Heart left ventricle (tissue), 16 donors: ENCODE results near the gene TNS1. TPM values are rescaled to one million over a fixed set of nuclear protein-coding genes. Genes with fewer than 3 reads are reported as not detected.

Experiments
- ATAC-seq, 4 donors: fragments of 200-7000 bp; cut with Tn5 transposase; one replicate each; pipeline ENCODE4 v1.9.1; 2020 to 2022; ENCODE audit warnings: moderate library complexity in 4 of 4, mild to moderate bottlenecking in 3 of 4, moderate number of reproducible peaks in 1 of 4
- DNase-seq, 5 donors: peaks; one replicate each; pipeline ENCODE4 v3.0.0-alpha.2; 2020
- H3K27ac ChIP-seq, 12 donors: fragments of 200-600 bp; sonication (generic) in 4 of 12; one replicate each; pipeline versions ENCODE4 v1.5.0 to v1.8.0; 2016 to 2022; ENCODE audit warnings: mild to moderate bottlenecking in 2 of 12
- H3K27me3 ChIP-seq, 9 donors: fragments of 200-600 bp; sonication (generic) in 2 of 9; one replicate each; pipeline versions ENCODE4 v1.5.1 to v1.8.0; 2016 to 2022; ENCODE audit warnings: mild to moderate bottlenecking in 3 of 9
- H3K36me3 ChIP-seq, 9 donors: fragments of 200-600 bp; sonication (generic) in 2 of 9; one replicate each; pipeline versions ENCODE4 v1.5.0 to v1.8.0; 2018 to 2022; ENCODE audit warnings: mild to moderate bottlenecking in 2 of 9
- H3K4me1 ChIP-seq, 12 donors: fragments of 200-600 bp; sonication (generic) in 4 of 12; one replicate each; pipeline versions ENCODE4 v1.5.0 to v1.8.0; 2016 to 2022; ENCODE audit warnings: mild to moderate bottlenecking in 3 of 12
- H3K4me3 ChIP-seq, 12 donors: fragments of 200-600 bp; sonication (generic) in 4 of 12; one replicate each; pipeline versions ENCODE4 v1.5.0 to v1.8.0; 2017 to 2022; ENCODE audit warnings: mild to moderate bottlenecking in 9 of 12, moderate library complexity in 4 of 12
- H3K9me3 ChIP-seq, 12 donors: fragments of 200-600 bp; sonication (generic) in 4 of 12; one replicate each; pipeline versions ENCODE4 v1.5.0 to v1.8.0; 2016 to 2022; ENCODE audit warnings: mild to moderate bottlenecking in 1 of 12
- POLR2A ChIP-seq, 2 donors: fragments of 450-650 bp; IDR thresholded peaks; one replicate each; pipeline ENCODE4 v1.6.1; 2017; ENCODE audit warnings: antibody characterized with exemption in 2 of 2, mild to moderate bottlenecking in 2 of 2, moderate library complexity in 2 of 2
- WGBS, 4 donors: extraction: QIAGEN DNeasy Blood & Tissue Kit in 2 of 4; methylation state at CpG; one replicate each; pipeline versions ENCODE4 v1.1.5 to v1.1.7; 2013 to 2018; 5-methylcytosine and 5-hydroxymethylcytosine counted together
- intact Hi-C, 10 donors: fragments of 100-400 bp; cut with DNase I; formaldehyde crosslinking; loops; one replicate each; pipeline versions ENCODE4 v1.11.1 to v1.14.2; 2022
- polyA plus RNA-seq, 2 donors: library from polyadenylated mRNA; stranded (reverse); fragments of 200-250 nt; gene quantifications; one replicate each; pipeline ENCODE4 v1.2.3, GENCODE V29; 2013
- total RNA-seq, 9 donors: library from RNA; depleted of rRNA in 2 of 9; stranded (reverse); fragments of >200 nt in 2 of 9; fragmentation: NEBNext Ultra II Directional in 3 of 9; extraction: Animal tissue kit (Norgen Biotek cat#: 25700) in 3 of 9; gene quantifications; one replicate each; pipeline versions ENCODE4 v1.1.0 to v1.2.4, GENCODE V29; 2016 to 2023
- TF ChIP-seq, protein P1 (sequence below), 12 donors: fragments of 200-600 bp; sonication (generic) in 4 of 12; IDR thresholded peaks; one replicate each; pipeline versions ENCODE4 v1.5.0 to v1.8.0; 2018 to 2022; ENCODE audit warnings: antibody characterized with exemption in 12 of 12, mild to moderate bottlenecking in 5 of 12
- donor health status: ischemic (EF 13 %, LVEDD 7.1; RV severe dilation, severe dysfunction).
- donor health status: healthy with polysubstance abuse.
- donor health status: DM: no; HTN: yes; CAD: no.
- donor health status: DM: no; HTN: no; CAD: no.
- donor health status: ischemic (EF 25% LVEDD 6.9; RV normal size, moderate dysfunction).
- donor health status: ischemic (EF 25% LVEDD 5.7; RV mildly dilated, moderate dysfunction).
- donor health status: healthy.
- donor health status: DM: yes; HTN: yes; CAD: no.
- donor health status: ischemic (EF 35%, LVEDD 5.7; RV mildly dilated, moderate dysfunction).
- donor health status: nonischemic (EF 11% LVEDD 7.7; RV severe dilation, severe dysfunction).
- donor health status: DM: yes; HTN: yes; CAD: no.
- donor health status: PGD.
- donor health status: ischemic (EF 29% LVEDD 5.4; RV normal size, mild dysfunction).
- donor health status: nonischemic (EF 23%, LVEDD 6.1; RV moderate dilation, normal function).

The TNS1 gene
- total and polyA plus RNA-seq, 11 donors = 243 to 899 (median 669) TPM

DNA sequence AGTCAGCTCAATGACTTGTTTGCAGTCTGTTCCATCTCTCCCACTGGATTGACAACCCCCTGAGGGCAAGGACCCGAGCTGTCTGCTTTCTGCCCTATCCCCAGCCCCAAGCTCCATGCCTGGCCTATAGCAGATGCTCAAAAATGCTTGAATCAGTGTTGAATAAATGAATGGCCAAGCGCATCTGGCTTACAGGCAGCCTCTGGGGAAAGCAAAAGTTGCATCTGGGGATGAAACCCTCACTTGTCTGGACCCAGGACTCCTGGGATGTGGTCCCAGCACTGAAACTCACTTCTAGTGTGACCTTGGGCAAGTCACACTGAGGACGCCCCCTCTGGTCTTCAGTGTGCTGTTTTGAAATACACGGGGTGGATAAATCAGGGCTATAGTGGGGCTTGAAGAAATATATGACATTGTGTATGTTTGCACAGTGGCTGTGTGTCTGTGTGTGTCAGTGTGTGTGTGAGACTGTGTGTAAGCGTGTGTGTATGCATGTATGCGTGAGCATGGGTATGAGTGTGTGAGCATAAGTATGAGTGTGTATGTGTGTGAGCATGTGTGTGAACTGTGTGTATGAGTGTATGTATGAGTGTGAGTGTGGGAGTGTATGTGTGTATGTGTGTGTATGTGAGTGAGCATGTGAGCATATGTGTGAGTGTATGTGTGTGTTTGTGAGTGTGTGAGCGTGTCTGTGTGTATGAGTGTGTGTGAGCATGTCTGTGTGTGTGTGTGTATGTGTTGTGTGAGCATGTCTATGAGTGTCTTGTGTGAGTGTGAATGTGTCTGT lies 27.8 kb upstream of the TNS1 start:
- 91 to 95% (median 93%) methylated on average over 7 of the region's 7 CpGs for WGBS, 4 donors
- ATAC-seq = no peak
- TF ChIP-seq, protein P1, sequence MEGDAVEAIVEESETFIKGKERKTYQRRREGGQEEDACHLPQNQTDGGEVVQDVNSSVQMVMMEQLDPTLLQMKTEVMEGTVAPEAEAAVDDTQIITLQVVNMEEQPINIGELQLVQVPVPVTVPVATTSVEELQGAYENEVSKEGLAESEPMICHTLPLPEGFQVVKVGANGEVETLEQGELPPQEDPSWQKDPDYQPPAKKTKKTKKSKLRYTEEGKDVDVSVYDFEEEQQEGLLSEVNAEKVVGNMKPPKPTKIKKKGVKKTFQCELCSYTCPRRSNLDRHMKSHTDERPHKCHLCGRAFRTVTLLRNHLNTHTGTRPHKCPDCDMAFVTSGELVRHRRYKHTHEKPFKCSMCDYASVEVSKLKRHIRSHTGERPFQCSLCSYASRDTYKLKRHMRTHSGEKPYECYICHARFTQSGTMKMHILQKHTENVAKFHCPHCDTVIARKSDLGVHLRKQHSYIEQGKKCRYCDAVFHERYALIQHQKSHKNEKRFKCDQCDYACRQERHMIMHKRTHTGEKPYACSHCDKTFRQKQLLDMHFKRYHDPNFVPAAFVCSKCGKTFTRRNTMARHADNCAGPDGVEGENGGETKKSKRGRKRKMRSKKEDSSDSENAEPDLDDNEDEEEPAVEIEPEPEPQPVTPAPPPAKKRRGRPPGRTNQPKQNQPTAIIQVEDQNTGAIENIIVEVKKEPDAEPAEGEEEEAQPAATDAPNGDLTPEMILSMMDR (IDR thresholded peaks at IDR 0.05) = no peak
- no peak for TF ChIP-seq POLR2A (IDR thresholded peaks at IDR 0.05)
- Histone ChIP-seq H3K4me3 (no peak overlapping the region), H3K9me3 (no peaks in the 10 kb centered on the region), H3K27ac (no peak overlapping the region), H3K36me3 (no peaks in the 10 kb centered on the region), H3K4me1 (peaks cover 0 to 41% (median 15%) of the 10 kb centered on the region in 12 donors), H3K27me3 (peaks cover 0 to 5% (median 0%) of the 10 kb centered on the region in 9 donors)
- intact Hi-C loops = loop anchor here in 7 of 10 donors (5.0 to 10.0 kb wide), 4 partner anchors 33 to 246 kb away; no protein-coding TSS in a partner anchor
- DNase-seq = no peak

DNA sequence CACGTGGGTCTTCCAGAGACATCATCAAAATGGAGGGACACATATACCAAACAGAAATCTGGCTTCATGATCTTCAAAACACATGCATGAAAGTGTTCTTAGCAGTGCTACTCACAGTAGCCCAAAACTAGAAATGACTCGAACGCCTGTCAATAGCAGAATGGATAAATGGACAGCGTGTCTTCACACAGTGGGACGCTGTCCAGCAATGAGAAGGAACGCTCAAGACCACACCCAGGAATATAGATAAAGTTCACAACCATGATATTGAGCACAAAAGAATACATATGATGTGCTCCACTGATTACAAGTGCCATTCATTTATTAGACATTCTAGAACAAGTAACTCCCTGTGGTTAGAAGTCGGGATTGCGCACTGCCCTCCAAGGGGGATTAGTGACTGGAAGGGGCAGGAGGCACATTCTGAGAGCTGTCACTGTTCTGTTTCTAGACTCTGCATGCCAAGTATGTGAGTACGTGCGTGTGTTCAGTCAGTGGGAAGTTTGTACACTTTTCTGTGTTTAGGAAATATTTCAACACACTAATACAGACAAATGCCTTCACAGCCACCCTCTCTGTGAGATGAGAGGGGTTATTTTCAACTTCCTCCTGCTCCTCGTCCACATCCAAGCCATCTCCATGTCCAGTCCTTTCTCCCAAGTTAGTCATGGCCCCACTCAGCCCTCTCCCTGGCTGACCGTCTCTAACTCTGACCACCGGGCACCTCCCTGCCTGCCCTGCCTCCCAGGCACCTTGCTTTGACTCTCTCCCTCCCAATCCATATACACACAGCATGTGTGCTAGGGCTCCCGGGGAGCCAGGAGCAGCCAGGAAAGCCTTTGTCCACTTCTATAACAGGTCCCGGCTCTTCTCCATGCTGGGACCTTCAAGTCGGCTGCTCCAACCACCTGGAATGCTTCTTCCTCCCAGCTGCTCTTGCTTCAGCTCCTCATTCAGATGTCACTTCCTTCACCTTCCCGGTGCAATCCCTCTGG lies 26.9 kb upstream of the TNS1 start:
- DNase-seq (peak in 2 of 5 donors; percentile 19 to 25), ATAC-seq (no peak)
- intact Hi-C loops = loop anchor here in 7 of 10 donors (5.0 to 10.0 kb wide), 4 partner anchors 32 to 245 kb away; no protein-coding TSS in a partner anchor
- peaks cover 0 to 5% (median 0%) of the 10 kb centered on the region in 9 donors for H3K27me3 ChIP-seq
- peak overlapping the region in 3 of 12 donors; percentile 43 to 67 (median 52) for H3K27ac ChIP-seq
- no peak overlapping the region for H3K4me3 ChIP-seq
- H3K4me1 ChIP-seq = peaks cover 0 to 45% (median 14%) of the 10 kb centered on the region in 12 donors
- no peaks in the 10 kb centered on the region for H3K9me3 ChIP-seq
- WGBS, 4 donors = 68 to 72% (median 69%) methylated on average over 17 of the region's 17 CpGs
- no peaks in the 10 kb centered on the region for H3K36me3 ChIP-seq
- TF ChIP-seq, protein P1 (IDR thresholded peaks at IDR 0.05) = no peak
- no peak for TF ChIP-seq POLR2A (IDR thresholded peaks at IDR 0.05)

DNA sequence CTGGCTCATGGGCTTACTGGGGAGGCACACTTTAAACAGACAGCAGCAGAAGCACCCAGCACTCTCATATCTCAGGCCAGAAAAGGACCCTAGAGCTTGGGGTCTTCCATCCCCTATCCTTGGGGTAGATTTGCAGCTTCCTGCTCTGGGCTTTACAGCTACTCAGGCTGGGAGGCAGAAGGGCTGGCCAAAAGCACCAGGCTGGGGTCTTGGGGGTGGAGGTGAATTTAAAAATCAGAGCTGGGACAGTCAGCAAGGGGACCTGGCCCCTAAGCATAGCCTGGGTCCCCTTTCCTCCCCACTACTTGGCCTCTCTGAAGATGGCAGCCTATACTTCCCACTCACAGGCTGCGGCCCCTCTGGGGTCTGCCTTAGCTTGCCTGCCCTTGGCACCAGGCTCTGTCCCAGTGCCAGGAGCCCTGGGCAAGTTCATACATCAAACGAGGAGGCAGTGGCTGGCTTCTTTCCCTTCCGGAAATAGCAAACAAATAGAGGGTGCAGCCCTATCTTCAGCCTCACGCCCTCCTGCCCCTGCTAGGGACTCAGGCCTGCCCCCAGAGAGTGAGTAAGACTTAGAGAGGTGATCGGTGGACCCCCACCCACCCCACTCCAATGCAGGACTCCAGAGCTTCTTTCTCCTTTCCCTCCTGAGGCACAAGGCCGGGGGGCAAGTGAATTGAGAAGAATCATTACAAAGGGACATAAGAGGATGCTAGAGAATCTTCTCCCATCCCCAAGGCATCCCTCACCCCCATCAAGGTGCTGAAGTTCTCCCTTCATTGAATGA lies 26.0 kb upstream of the TNS1 start:
- H3K27me3 ChIP-seq = peaks cover 0 to under 1% (median 0%) of the 10 kb centered on the region in 9 donors
- DNase-seq (peak in 3 of 5 donors; percentile 31 to 61 (median 51)), ATAC-seq (peak in 2 of 4 donors; percentile 8 to 35)
- TF ChIP-seq, protein P1 (IDR thresholded peaks at IDR 0.05) = no peak
- no peak for TF ChIP-seq POLR2A (IDR thresholded peaks at IDR 0.05)
- 38 to 62% (median 49%) methylated on average over 6 of the region's 6 CpGs for WGBS, 4 donors
- peak overlapping the region in 7 of 12 donors; percentile 18 to 67 (median 52) for H3K27ac ChIP-seq
- intact Hi-C loops = no loop called here
- H3K9me3 ChIP-seq = no peaks in the 10 kb centered on the region
- H3K4me1 ChIP-seq = peaks cover 0 to 49% (median 17%) of the 10 kb centered on the region in 12 donors
- H3K36me3 ChIP-seq = no peaks in the 10 kb centered on the region
- H3K4me3 ChIP-seq = no peak overlapping the region
